Astrocyte (in vitro differentiated cells and primary cell): ENCODE measurements around the gene DCAF6. TPM values are rescaled to one million over a fixed set of nuclear protein-coding genes. Genes with fewer than 3 reads are reported as not detected.

Source experiments
- DNase-seq: peaks from one replicate; pipeline ENCODE4 v3.0.0-alpha.2; 2010; ENCODE audit warnings: low read depth
- FAIRE-seq: peaks from 2 replicates; lab custom pipeline; 2011; peaks lifted over from hg19 to GRCh38; lab: Jason Lieb, UNC
- H2AFZ ChIP-seq: 2 replicates; pipeline ENCODE4 v1.6.0; 2012; ENCODE audit warnings: low read depth, low read length, inconsistent platforms
- H3K27ac ChIP-seq: 2 replicates; pipeline ENCODE4 v1.5.1; 2011; ENCODE audit warnings: low read depth, low read length, inconsistent platforms
- H3K27me3 ChIP-seq: 2 replicates; pipeline ENCODE4 v1.6.0; 2011; ENCODE audit warnings: low read length, inconsistent platforms; ENCODE audit not compliant: insufficient read depth
- H3K36me3 ChIP-seq: 2 replicates; pipeline ENCODE4 v1.5.1; 2011; ENCODE audit warnings: low read length, inconsistent platforms; ENCODE audit not compliant: insufficient read depth
- H3K4me1 ChIP-seq: 2 replicates; pipeline ENCODE4 v1.5.1; 2011; ENCODE audit warnings: low read length, inconsistent platforms; ENCODE audit not compliant: insufficient read depth
- H3K4me2 ChIP-seq: 2 replicates; pipeline ENCODE4 v1.6.0; 2012; ENCODE audit warnings: low read length, inconsistent platforms
- H3K4me3 ChIP-seq: 2 replicates; pipeline ENCODE4 v1.5.1; 2011; ENCODE audit warnings: low read depth, mild to moderate bottlenecking, low read length, inconsistent platforms; ENCODE audit not compliant: insufficient read depth
- H3K79me2 ChIP-seq: 2 replicates; pipeline ENCODE4 v1.6.0; 2012; ENCODE audit warnings: mild to moderate bottlenecking, low read length, inconsistent platforms; ENCODE audit not compliant: insufficient read depth
- H3K9ac ChIP-seq: 2 replicates; pipeline ENCODE4 v1.6.0; 2012; ENCODE audit warnings: mild to moderate bottlenecking, low read length, inconsistent platforms
- H3K9me3 ChIP-seq: 2 replicates; pipeline ENCODE4 v1.5.1; 2012; ENCODE audit warnings: low read depth, mild to moderate bottlenecking, low read length, inconsistent platforms; ENCODE audit not compliant: insufficient read depth
- H4K20me1 ChIP-seq: 2 replicates; pipeline ENCODE4 v1.6.0; 2012; ENCODE audit warnings: low read length, inconsistent platforms; ENCODE audit not compliant: insufficient read depth
- H3K27ac Mint-ChIP-seq: one replicate; pipeline ENCODE4 v1.8.0; 2021; ENCODE audit warnings: mild to moderate bottlenecking, mixed read lengths; ENCODE audit not compliant: unreplicated experiment
- H3K27me3 Mint-ChIP-seq: one replicate; pipeline ENCODE4 v1.8.0; 2021; ENCODE audit warnings: low read depth, mixed read lengths; ENCODE audit not compliant: unreplicated experiment
- H3K36me3 Mint-ChIP-seq: one replicate; pipeline ENCODE4 v1.8.0; 2021; ENCODE audit warnings: low read depth, mixed read lengths; ENCODE audit not compliant: unreplicated experiment
- H3K4me1 Mint-ChIP-seq: one replicate; pipeline ENCODE4 v1.8.0; 2021; ENCODE audit warnings: low read depth, mixed read lengths; ENCODE audit not compliant: unreplicated experiment
- H3K4me3 Mint-ChIP-seq: one replicate; pipeline ENCODE4 v1.8.0; 2021; ENCODE audit warnings: mild to moderate bottlenecking, moderate library complexity, mixed read lengths; ENCODE audit not compliant: unreplicated experiment
- H3K9me3 Mint-ChIP-seq: one replicate; pipeline ENCODE4 v1.8.0; 2021; ENCODE audit warnings: mild to moderate bottlenecking, mixed read lengths; ENCODE audit not compliant: unreplicated experiment
- CTCF ChIP-seq: IDR thresholded peaks from 2 replicates; pipeline ENCODE4 v1.5.1; 2011; ENCODE audit warnings: low read depth, mild to moderate bottlenecking, inconsistent platforms, low read length, moderate library complexity; ENCODE audit not compliant: insufficient read depth
- EZH2 ChIP-seq: IDR thresholded peaks from 2 replicates; pipeline ENCODE4 v1.6.1; 2012; ENCODE audit warnings: mild to moderate bottlenecking, low read length, inconsistent platforms; ENCODE audit not compliant: insufficient read depth
- total RNA-seq: library from RNA; stranded (reverse); gene quantifications from 2 replicates; pipeline ENCODE4 v1.2.1, GENCODE V29; 2021

The DCAF6 gene
- total RNA-seq, 1 donor from 2014 or later, result 57.4 TPM

GRCh38 chr1:168082008-168082876 lies 145.8 kb downstream of the DCAF6 start:
- Mint-ChIP-seq H3K27ac (peak overlapping the region; percentile 60), H3K4me1 (peaks cover 37% of the 10 kb centered on the region), H3K36me3 (peaks cover 30% of the 10 kb centered on the region), H3K27me3 (no peaks in the 10 kb centered on the region), H3K9me3 (no peaks in the 10 kb centered on the region), H3K4me3 (no peak overlapping the region)
- peaks cover 15% of the 10 kb centered on the region for H4K20me1 ChIP-seq
- no peak overlapping the region for H3K4me2 ChIP-seq
- H3K4me1 ChIP-seq, result peaks cover 26% of the 10 kb centered on the region
- H3K27ac ChIP-seq, result peak overlapping the region; percentile 48
- H3K36me3 ChIP-seq, result peaks cover 5% of the 10 kb centered on the region
- H3K9me3 ChIP-seq, result no peaks in the 10 kb centered on the region
- no peaks in the 10 kb centered on the region for H3K79me2 ChIP-seq
- no peak overlapping the region for H2AFZ ChIP-seq
- H3K27me3 ChIP-seq, result no peaks in the 10 kb centered on the region
- FAIRE-seq (peak; percentile 17), DNase-seq (peak; percentile 38)
- TF ChIP-seq CTCF (peak; percentile 92), EZH2 (no peak)
- no peak overlapping the region for H3K4me3 ChIP-seq
- peak overlapping the region; percentile 1 for H3K9ac ChIP-seq

- H3K4me3 ChIP-seq, result no peak overlapping the region
- H3K9me3 ChIP-seq, result no peaks in the 10 kb centered on the region
- DNase-seq, result no peak
- no peak overlapping the region for H2AFZ ChIP-seq
- no peak overlapping the region for H3K27ac ChIP-seq
- no peaks in the 10 kb centered on the region for H3K27me3 Mint-ChIP-seq
- H3K4me2 ChIP-seq, result no peak overlapping the region
- no peaks in the 10 kb centered on the region for H3K79me2 ChIP-seq
- no peak overlapping the region for H3K9ac ChIP-seq
- H3K4me3 Mint-ChIP-seq, result no peak overlapping the region
- H3K27ac Mint-ChIP-seq, result no peak overlapping the region
- no peaks in the 10 kb centered on the region for H3K36me3 ChIP-seq
- no peaks in the 10 kb centered on the region for H3K27me3 ChIP-seq
- peaks cover 15% of the 10 kb centered on the region for H4K20me1 ChIP-seq
- no peaks in the 10 kb centered on the region for H3K9me3 Mint-ChIP-seq
- peaks cover 26% of the 10 kb centered on the region for H3K4me1 ChIP-seq
- peaks cover 25% of the 10 kb centered on the region for H3K36me3 Mint-ChIP-seq
- TF ChIP-seq EZH2 (no peak), CTCF (no peak)
- no peak for FAIRE-seq
- peaks cover 37% of the 10 kb centered on the region for H3K4me1 Mint-ChIP-seq
Measured at GRCh38 chr1:168083456-168084325, 147.2 kb downstream of the DCAF6 start.
